RWPE1 (cell line): ENCODE data around the gene CRB1.

ENCODE experiments used
- CTCF ChIA-PET: fragments of 350-600 bp; sonication (Branson Sonifier 250); formaldehyde crosslinking; extraction: SDS; loops from one replicate; lab custom pipeline; 2021; lab: Yijun Ruan, JAX
- POLR2A ChIA-PET: fragments of 400-600 bp; formaldehyde crosslinking; extraction: SDS; loops from one replicate; lab custom pipeline; 2020; ENCODE audit warnings: antibody characterized with exemption; ENCODE audit not compliant: low non-redundant PET; lab: Yijun Ruan, JAX
- DNase-seq: peaks from one replicate; pipeline ENCODE4 v3.0.0; 2012; ENCODE audit warnings: low spot score
- H3K27ac ChIP-seq: fragments of 450-650 bp; 2 replicates; pipeline ENCODE4 v1.5.1; 2017
- TF ChIP-seq, protein P1 (sequence below): fragments of 450-650 bp; conservative IDR thresholded peaks from 2 replicates; pipeline ENCODE4 v1.5.1; 2017; ENCODE audit warnings: low read depth, mild to moderate bottlenecking

The CRB1 gene

DNA sequence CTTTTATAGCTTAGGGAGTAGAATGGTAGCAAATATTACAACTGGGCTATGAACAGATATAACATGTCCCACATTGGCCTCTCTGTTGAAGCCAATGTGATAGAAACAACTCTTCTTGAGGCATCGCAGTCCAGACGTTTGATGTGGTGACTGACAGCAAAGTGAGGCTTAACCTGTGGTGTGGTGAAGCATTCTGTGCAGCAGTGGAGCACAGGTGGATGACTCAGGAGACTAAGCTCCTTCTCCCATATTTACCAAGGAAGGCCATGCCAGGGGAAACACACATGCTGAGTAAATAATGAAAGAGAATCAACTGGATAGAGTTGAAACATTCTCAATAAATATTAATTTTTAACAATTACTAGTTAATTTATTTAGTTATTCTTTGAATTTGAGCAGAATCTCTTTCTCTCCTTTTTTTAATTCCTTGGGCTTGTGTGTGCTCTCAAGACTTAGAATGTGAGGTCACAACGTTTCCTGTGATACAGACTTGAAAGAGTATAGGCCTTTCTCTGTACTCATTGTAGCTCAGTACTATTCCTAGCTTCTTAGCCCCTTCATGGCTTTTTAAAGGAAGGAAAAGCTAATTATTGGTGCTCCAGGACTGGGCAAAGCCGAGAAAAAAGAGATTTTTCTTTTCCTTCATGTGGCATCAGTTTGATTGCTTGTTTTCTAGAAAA is 17.6 kb downstream of the CRB1 start:
- CTCF ChIA-PET, result interaction anchor here (1.0 kb wide), 1 partner anchor 15 kb away, joined by 3 read pairs; no protein-coding TSS in a partner anchor
- no peak for DNase-seq
- H3K27ac ChIP-seq, result no peak overlapping the region
- TF ChIP-seq, protein P1, sequence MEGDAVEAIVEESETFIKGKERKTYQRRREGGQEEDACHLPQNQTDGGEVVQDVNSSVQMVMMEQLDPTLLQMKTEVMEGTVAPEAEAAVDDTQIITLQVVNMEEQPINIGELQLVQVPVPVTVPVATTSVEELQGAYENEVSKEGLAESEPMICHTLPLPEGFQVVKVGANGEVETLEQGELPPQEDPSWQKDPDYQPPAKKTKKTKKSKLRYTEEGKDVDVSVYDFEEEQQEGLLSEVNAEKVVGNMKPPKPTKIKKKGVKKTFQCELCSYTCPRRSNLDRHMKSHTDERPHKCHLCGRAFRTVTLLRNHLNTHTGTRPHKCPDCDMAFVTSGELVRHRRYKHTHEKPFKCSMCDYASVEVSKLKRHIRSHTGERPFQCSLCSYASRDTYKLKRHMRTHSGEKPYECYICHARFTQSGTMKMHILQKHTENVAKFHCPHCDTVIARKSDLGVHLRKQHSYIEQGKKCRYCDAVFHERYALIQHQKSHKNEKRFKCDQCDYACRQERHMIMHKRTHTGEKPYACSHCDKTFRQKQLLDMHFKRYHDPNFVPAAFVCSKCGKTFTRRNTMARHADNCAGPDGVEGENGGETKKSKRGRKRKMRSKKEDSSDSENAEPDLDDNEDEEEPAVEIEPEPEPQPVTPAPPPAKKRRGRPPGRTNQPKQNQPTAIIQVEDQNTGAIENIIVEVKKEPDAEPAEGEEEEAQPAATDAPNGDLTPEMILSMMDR, result no peak
- POLR2A ChIA-PET, result no interaction called here

DNA sequence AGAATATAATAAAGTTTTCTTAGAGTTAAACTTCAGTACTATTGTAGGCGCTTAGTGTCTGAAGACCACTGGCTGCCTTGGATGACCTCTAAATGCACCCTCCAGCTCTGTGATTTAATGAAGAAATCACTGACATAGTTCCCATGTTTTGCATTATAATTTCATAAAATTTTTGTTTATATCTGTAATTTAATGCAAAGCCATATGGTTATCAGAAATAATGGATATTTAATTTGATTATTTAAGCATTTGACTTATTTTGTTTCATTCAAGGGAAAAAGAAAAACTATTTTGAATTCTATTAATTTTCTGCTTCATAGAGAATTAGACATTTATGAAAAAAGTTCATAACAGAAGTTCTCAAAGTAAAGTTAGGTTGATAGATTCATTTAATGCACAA is 18.6 kb downstream of the CRB1 start:
- H3K27ac ChIP-seq, result no peak overlapping the region
- ChIA-PET CTCF (interaction anchor here (0.6 kb wide), 1 partner anchor 455 kb away, joined by 4 read pairs; no protein-coding TSS in a partner anchor), POLR2A (no interaction called here)
- TF ChIP-seq, protein P1, result no peak
- no peak for DNase-seq

DNA sequence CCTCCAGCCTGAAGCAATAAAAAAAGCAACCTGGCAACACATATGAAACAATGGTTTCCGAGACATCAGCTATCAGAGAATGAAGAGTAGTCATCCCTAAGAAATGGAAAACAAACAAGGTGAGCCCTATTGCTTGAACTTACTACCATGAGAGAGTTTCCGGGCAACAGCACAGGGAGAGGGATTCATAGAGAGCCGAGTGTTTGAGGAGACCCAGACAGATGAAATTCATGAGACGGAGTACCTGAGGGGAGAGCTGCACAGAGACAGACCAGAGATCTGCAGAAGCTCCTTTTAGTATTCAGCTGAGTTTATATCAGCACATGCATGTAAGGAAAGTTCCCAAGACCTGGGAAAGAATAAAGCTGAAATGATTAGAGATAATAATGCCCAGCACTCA is 19.8 kb downstream of the CRB1 start:
- TF ChIP-seq, protein P1, result no peak
- POLR2A ChIA-PET, result no interaction called here
- CTCF ChIA-PET, result interaction anchor here (0.8 kb wide), 1 partner anchor 112 kb away, joined by 3 read pairs; no protein-coding TSS in a partner anchor
- DNase-seq, result no peak
- H3K27ac ChIP-seq, result no peak overlapping the region

DNA sequence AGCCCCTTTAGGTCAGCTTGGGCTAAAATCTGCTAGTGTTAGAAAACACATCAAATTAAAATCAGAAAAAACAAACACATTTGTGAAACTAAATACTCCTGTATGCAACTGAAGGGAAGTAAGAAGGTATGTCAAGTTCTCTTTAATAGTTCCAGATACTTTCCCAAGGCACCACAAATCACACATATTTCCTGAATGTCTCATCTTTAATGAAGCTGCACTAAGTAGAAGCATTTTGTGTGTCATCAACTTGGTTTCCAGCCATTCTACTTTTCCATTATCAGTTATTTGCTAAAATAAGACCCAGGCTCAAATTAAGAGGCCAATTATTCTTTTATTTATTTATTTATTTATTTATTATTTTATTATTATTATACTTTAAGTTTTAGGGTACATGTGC is 34.7 kb downstream of the CRB1 start:
- no peak overlapping the region for H3K27ac ChIP-seq
- TF ChIP-seq, protein P1, result no peak
- ChIA-PET POLR2A (no interaction called here), CTCF (no interaction called here)
- DNase-seq, result peak; percentile 62

DNA sequence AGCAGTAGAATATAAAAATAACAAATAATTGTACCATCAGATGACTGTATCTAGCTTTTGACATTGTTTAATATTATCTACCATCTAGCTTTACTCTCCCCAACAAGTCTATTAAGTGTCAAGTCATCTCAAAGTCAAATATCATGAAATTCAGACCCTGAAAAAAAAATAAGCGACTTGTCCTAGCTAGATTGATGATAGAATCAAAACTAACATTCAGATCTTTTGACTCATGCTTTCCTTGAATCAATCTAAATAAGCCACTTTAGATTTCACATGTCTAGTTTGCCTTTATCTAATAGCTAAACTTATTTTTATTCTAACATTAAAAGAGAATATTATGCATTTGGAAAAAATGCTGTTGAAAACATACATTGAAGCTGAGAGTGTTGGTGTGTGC is 35.4 kb downstream of the CRB1 start:
- CTCF ChIA-PET, result interaction anchor here (1.0 kb wide), 1 partner anchor 24 kb away, joined by 4 read pairs; no protein-coding TSS in a partner anchor
- TF ChIP-seq, protein P1, result no peak
- H3K27ac ChIP-seq, result no peak overlapping the region
- POLR2A ChIA-PET, result no interaction called here
- no peak for DNase-seq

DNA sequence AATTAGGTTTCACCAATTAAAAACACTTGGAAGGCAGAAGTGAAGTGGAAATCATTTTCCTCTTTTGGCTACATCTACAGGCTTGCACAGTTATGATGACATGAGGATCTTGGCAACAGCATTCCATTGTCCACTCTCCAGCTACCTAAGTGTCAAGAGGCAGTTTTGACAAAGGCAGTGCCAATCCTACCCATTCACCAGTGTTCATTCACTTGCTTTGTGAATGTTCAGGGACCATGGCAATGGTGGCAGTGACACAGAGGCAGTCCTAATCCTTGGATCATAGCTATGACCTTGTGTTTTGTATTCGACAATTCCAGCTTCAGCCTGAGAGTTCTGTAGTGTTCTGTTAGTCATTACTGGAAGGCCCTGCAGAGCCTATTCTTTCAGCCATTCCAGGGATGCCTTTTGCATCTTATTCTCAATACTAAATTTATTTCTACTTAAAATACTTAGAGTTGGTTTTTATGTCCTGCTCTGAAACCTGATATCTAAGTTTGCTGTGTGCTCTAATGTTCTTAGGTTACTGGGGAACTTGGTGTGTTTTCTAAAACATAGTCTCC is 36.7 kb downstream of the CRB1 start:
- no peak for DNase-seq
- H3K27ac ChIP-seq, result no peak overlapping the region
- TF ChIP-seq, protein P1, result no peak
- CTCF ChIA-PET, result no interaction called here
- POLR2A ChIA-PET, result no interaction called here
